BE2C (cell line): ENCODE results near the gene NUBPL.

Experiments
- DNase-seq: peaks from one replicate; pipeline ENCODE4 v3.0.0-alpha.2; 2020
- H3K27me3 ChIP-seq: fragments of 250-450 bp; sonication (Bioruptor Pico); 2 replicates; pipeline ENCODE4 v1.5.1; 2020; ENCODE audit warnings: mild to moderate bottlenecking
- H3K36me3 ChIP-seq: fragments of 250-450 bp; sonication (Bioruptor Pico); 2 replicates; pipeline ENCODE4 v1.5.1; 2020; ENCODE audit warnings: mild to moderate bottlenecking
- H3K4me1 ChIP-seq: fragments of 250-450 bp; sonication (Bioruptor Pico); 2 replicates; pipeline ENCODE4 v1.5.1; 2020
- H3K4me3 ChIP-seq: 2 replicates; pipeline ENCODE4 v1.5.1; 2011; ENCODE audit warnings: low read depth, low read length
- H3K9me3 ChIP-seq: fragments of 250-450 bp; sonication (Bioruptor Pico); 2 replicates; pipeline ENCODE4 v1.5.1; 2020
- TF ChIP-seq, protein P1 (sequence below): IDR thresholded peaks from 2 replicates; pipeline ENCODE4 v1.5.1; 2012; ENCODE audit warnings: mild to moderate bottlenecking, low read depth, low read length

The NUBPL gene

DNA sequence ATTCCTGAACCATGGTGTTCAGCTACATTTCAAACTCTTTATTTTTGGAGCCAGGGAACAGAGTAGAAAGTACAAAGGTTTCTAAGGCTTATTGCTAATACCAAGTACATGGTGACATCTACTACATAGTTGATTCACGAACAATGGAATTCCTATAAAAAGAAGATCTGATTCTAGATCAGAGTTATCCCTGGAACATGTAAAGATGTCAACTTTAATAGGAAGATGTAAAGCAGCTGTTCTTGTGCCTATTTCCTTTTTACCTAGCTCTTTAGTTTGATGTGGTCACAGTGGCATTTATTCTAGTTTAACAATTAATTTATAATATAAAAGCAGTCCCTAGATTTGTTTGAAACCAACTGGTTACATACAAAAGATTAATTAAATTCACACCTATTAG is 99.5 kb downstream of the NUBPL start:
- TF ChIP-seq, protein P1, sequence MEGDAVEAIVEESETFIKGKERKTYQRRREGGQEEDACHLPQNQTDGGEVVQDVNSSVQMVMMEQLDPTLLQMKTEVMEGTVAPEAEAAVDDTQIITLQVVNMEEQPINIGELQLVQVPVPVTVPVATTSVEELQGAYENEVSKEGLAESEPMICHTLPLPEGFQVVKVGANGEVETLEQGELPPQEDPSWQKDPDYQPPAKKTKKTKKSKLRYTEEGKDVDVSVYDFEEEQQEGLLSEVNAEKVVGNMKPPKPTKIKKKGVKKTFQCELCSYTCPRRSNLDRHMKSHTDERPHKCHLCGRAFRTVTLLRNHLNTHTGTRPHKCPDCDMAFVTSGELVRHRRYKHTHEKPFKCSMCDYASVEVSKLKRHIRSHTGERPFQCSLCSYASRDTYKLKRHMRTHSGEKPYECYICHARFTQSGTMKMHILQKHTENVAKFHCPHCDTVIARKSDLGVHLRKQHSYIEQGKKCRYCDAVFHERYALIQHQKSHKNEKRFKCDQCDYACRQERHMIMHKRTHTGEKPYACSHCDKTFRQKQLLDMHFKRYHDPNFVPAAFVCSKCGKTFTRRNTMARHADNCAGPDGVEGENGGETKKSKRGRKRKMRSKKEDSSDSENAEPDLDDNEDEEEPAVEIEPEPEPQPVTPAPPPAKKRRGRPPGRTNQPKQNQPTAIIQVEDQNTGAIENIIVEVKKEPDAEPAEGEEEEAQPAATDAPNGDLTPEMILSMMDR, result no peak
- H3K9me3 ChIP-seq, result no peaks in the 10 kb centered on the region
- no peak overlapping the region for H3K4me3 ChIP-seq
- no peaks in the 10 kb centered on the region for H3K4me1 ChIP-seq
- no peaks in the 10 kb centered on the region for H3K36me3 ChIP-seq
- no peaks in the 10 kb centered on the region for H3K27me3 ChIP-seq
- DNase-seq, result no peak

DNA sequence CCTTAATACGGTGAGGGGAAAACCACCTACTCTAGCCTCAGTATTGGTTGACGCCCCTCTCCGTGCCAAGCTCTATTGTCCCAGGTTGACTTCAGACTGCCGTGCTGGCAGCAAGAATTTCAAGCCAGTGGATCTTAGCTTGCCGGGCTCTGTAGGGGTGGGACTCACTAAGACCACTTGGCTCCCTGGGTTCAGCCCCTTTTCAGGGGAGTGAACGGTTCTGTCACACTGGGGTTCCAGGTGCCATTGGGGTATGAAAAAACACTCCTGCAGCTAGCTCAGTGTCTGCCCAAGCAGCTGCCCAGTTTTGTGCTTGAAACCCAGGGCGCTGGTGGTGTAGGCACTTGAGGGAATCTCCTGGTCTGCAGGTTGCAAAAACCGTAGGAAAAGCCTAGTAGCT is 107.1 kb downstream of the NUBPL start:
- H3K4me1 ChIP-seq, result no peaks in the 10 kb centered on the region

DNA sequence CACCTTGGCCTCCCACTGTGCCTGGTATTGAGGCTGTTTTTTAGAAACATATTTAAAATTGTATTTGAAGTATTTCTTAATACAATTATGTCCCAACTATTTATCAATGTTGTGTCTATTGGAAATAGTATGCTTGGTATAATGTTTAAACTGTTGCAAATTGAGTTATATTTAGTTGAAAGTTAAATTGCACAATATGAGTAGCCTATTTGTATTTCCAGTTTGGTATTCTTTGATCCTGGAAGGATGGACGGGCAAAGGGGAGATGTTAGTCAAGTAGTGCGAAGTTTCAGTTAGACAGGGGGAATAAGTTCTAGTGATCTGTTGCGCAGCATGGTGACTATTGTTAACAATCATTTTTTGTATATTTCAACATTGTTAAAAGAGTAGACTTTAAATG is 111.5 kb downstream of the NUBPL start:
- TF ChIP-seq, protein P1, result no peak
- Histone ChIP-seq H3K4me3 (no peak overlapping the region), H3K27me3 (no peaks in the 10 kb centered on the region), H3K4me1 (no peaks in the 10 kb centered on the region), H3K9me3 (no peaks in the 10 kb centered on the region), H3K36me3 (no peaks in the 10 kb centered on the region)
- no peak for DNase-seq

More for the DNA sequence above, 107.1 kb downstream of the NUBPL start:
- H3K9me3 ChIP-seq, result no peaks in the 10 kb centered on the region
- no peaks in the 10 kb centered on the region for H3K36me3 ChIP-seq
- TF ChIP-seq, protein P1, result no peak
- no peak overlapping the region for H3K4me3 ChIP-seq
- no peak for DNase-seq
- no peaks in the 10 kb centered on the region for H3K27me3 ChIP-seq

DNA sequence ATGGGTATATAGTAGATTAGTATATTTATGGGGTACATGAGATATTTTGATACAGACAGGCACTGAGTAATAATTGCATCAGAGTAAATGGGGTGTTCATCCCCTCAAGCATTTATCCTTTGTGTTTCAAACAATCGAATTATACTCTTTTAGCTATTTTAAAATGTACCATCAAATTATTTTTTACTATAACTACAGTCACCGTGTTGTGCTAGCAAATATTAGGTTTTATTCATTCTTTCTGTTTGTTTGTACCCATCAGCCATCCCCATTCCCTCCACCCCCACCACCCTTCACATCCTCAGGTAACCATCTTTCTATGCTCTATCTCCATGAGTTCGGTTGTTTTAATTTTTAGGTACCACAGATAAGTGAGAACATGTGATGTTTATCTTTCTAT is 115.8 kb downstream of the NUBPL start:
- no peaks in the 10 kb centered on the region for H3K36me3 ChIP-seq
- H3K27me3 ChIP-seq, result no peaks in the 10 kb centered on the region

DNA sequence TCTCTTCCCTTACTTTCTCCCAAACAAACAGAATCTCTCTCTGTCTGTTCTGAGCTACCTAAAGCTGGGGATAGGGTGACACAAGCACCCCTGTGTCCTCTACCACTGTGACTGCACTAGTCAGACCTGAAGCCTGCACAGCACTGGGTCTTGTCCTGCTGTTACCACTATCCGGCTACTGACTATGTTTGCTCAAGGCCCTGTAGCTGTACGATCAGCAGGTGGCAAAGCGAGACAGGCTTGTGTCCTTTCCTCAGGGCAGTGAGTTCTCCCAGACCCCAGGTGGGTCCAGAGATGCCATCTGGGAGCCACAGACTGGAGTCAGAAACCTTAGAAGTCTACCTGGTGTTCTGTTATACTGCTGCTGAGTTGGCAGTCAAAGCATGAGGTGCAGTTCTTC is 116.4 kb downstream of the NUBPL start:
- Histone ChIP-seq H3K27me3 (no peaks in the 10 kb centered on the region), H3K4me1 (no peaks in the 10 kb centered on the region), H3K36me3 (no peaks in the 10 kb centered on the region), H3K9me3 (0 out of 2 replicates have a peak, but pooled peaks cover 2% of the 10 kb centered on the region), H3K4me3 (no peak overlapping the region)
- no peak for DNase-seq
- TF ChIP-seq, protein P1, result no peak

More for the DNA sequence above, 115.8 kb downstream of the NUBPL start:
- no peak for DNase-seq
- Histone ChIP-seq H3K4me1 (no peaks in the 10 kb centered on the region), H3K9me3 (0 out of 2 replicates have a peak, but pooled peaks cover 2% of the 10 kb centered on the region), H3K4me3 (no peak overlapping the region)
- TF ChIP-seq, protein P1, result no peak

DNA sequence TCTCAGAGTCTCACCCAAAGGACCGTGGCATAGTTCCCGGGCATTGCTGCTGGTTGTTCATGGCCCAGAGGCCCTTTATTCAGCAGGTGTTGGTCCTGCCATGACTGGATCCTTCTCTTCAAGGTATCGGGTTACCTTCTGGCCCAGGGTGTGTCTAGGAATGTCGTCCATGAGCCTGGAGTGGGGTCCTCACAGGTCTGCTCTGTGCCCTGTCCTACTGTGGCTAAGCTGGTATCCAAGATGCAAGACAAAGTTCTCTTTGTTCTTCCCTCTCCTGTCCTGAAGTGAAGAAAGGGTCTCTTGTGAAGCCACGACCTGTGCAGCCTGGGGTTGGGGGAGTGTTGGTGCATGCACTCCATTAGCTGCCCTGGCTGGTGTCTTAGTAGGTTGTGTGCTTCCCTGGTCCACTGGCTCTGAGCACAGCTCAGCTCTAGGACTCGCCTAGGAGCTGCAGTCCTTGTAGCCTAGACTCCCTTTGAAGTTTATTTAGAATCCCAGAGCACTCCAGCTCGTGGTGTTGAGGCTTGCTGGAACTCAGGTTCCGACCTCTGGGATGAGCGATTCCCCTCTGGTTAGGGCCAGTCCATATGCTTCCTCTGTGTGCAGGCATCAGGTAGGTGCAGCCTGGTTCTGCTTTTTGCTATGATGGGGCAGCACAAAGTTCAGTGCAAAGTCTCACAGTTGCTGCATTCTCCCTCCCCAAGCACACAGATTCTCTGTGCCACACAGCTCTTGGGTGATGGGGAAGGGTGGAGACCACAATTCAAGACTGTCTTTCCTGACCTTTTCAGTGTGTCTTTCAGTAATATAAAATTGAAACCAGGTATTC is 117.4 kb downstream of the NUBPL start:
- TF ChIP-seq, protein P1, result no peak
- Histone ChIP-seq H3K4me1 (no peaks in the 10 kb centered on the region), H3K27me3 (no peaks in the 10 kb centered on the region), H3K9me3 (0 out of 2 replicates have a peak, but pooled peaks cover 2% of the 10 kb centered on the region), H3K4me3 (no peak overlapping the region), H3K36me3 (no peaks in the 10 kb centered on the region)
- DNase-seq, result no peak
